Smooth muscle cell of the brain vasculature (primary cell): ENCODE results near the gene UBE2D2.
"Not testable (repeated sequence)": the region's sequence is repeated elsewhere in the genome, so short reads cannot be mapped to it uniquely, and the experiment has no call there.

Source experiments
- DNase-seq: peaks from one replicate; pipeline ENCODE4 v3.0.0-alpha.2; 2012; ENCODE audit warnings: low read depth, low spot score

UBE2D2 gene

DNA sequence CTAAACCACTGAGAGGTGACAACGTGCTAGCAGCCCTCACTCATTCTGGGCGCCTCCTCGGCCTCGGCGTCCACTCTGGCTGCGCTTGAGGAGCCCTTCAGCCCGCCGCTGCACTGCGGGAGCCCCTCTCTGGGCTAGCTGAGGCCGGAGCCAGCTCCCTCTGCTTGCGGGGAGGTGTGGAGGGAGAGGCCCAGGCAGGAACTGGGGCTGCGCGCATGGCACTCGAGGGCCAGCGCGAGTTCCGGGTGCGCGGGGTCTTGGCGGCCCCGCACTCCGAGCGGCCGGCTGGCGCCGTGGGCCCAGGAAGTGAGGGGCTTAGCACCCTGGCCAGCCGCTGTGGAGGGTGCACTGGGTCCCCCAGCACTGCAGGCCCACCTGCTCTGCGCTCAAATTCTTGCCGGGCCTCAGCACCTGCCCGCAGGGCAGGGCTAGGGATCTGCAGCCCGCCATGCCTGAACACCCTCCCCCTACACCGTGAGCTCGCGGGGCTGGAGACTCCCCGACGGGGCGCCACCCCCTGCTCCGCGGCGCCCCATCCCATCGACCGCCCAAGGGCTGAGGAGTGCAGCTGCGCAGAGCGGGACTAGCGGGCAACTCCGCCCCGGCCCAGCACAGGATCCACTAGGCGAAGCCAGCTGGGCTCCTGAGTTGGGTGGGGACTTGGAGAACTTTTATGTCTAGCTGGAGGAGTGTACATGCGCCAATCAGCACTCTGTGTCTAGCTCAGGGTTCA lies 11.8 kb upstream of the UBE2D2 start:
- no peak for DNase-seq

DNA sequence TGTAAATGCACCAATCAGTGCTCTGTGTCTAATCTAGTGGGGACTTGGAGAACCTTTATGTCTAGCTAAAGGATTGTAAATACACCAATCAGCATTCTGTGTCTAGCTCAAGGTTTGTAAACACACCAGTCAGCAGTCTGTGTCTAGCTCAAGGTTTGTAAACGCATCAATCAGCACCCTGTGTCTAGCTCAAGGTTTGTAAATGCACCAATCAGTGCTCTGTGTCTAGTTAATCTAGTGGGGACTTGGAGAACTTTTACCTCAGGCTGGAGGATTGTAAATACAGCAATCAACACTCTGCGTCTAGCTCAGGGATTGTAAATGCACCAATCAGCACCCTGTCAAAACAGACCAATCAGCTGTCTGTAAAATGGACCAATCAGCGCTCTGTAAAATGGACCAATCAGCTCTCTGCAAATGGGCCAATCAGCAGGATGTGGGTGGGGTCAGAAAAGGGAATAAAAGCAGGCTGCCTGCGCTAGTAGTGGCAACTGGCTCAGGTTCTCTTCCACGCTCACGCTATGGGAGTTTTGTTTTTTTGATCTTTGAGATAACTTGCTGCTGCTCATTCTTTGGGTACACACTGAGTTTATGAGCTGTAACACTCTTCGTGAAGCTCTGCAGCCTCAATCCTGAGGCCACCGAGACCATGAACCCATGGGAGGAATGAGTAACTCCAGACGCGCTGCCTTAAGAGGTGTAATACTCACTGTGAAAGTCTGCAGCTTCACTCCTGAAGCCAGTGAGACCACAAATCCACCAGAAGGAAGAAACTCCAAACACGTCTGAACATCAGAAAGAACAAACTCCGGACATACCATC lies 10.9 kb upstream of the UBE2D2 start:
- DNase-seq: not testable (repeated sequence)

DNA sequence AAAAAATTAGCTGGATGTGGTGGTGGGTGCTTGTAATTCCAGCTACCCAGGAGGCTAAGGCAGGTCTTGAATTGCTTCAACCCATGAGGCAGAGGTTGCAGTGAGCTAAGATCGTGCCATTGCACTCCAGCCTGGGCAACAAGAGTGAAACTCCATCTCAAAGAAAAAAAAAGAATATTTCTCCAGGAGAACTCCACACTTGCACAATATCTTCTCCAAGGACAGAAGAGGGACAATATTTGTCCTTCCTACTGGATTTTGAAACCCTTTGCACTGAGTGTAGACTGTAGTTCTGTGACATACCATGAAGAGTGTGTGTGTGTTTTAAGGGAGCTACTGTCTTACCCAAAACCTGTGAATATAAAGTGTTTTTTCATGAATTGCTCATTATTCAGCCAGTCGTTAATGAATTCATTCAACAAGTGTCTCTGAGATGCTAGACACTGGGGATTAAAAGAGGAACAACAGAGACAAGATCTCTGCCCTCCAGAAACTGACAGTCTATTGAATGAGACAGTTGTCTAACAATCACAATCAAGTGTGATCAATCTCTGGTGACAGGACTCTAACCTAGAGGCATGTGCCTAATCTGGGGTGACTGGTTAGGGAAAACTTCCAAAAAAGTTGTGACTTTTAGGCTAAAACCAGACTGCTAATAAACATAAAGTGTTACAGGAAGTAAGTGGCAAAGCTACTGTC lies 9.8 kb upstream of the UBE2D2 start:
- no peak for DNase-seq

DNA sequence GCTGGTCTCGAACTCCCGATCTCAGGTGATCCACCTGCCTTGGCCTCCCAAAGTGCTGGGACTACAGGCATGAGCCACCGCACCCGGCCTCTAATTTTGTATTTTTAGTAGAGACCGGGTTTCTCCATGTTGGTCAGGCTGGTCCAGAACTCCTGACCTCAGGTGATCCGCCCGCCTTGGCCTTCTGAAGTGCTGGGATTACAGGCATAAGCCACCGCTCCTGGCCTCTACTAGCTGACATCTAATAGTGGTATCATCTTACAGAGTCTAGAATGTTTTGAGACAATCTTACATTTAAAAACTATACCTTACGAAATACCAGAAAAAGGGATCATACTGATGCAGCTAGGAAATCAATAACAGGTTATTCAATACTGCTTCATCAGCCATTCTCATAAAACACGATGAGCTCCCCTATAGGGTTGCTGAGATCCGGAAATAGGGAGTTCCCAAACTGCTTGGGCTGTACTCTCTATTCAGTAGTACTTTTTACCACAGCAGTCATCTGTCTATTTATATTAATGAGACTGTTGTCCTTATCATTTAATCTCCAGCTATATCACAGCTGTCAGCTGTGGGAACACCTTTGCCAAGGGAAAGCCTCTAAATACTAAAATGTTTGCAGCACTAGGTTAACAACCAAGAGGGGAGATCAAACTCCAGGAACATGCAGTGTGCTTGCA lies 8.1 kb upstream of the UBE2D2 start:
- no peak for DNase-seq

DNA sequence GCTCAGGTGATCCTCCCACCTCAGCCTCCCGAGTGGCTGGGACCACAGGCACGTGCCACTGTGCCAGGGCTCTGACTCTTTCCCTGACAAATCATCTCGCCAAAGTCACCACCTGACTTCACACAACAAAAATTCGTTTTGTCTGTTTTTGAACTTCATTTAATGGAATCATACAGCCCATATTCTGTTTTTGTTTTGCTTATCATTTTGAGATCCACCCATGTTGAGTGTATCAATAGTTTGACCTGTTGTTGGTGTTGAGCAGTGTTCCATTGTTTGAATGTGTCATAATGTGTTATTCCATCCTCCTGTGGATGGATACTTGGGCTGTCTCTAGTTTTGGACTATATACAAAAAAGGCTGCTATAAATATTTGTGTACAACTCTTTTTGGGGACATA lies 6.9 kb upstream of the UBE2D2 start:
- DNase-seq: no peak

DNA sequence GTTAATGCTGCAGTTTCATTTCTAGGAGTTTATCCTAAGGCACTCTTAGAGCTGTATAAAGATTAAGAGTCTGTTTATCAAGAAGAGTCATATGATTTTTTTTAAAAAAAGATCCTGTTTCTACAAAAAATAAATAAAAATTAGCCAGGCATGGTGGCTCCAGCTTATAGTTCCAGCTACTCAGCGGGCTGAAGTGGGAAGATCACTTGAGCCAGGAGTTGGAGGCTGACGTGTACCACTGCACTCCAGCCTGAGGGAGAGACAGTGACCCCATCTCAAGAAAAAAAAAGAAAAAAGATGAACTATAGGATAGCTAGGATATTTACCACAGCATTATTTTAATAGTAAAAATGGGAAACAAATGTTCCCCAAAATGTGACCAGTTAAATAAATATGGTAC lies 3.3 kb upstream of the UBE2D2 start:
- no peak for DNase-seq

DNA sequence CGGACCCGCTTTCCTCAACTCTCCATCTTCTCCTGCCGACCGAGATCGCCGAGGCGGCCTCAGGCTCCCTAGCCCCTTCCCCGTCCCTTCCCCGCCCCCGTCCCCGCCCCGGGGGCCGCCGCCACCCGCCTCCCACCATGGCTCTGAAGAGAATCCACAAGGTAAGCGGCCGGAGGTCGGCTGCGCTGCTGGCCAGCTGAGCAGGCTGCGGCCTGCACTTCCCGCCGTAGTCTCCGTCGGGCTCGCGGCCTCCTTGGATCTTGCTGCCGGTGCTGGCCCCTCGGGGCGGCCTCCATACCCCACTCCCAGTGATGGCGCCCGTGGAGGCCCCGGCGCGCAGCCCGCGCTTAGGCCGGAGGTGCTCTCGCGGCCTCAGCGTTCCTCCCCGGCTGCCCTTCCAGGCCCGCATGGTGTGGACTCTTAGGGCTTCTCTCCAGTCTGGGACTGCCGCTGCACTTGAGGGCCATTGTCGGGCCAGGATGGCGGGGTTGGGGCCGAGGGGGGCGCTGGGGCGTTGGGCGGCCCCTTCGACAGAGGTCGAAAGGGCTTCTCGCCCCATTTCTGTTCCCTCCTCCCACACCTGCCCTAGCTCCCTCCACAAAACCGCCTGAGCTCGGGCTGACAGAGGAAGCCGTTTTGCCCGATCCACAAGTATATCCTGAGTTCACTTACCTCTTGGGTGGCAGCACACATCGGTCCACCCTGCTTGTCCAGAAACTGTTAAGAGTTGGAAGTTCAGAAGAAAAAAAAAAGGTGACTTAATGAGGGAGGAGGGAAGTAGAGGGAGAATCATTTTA lies 714 bp downstream of the UBE2D2 start:
- no peak for DNase-seq

DNA sequence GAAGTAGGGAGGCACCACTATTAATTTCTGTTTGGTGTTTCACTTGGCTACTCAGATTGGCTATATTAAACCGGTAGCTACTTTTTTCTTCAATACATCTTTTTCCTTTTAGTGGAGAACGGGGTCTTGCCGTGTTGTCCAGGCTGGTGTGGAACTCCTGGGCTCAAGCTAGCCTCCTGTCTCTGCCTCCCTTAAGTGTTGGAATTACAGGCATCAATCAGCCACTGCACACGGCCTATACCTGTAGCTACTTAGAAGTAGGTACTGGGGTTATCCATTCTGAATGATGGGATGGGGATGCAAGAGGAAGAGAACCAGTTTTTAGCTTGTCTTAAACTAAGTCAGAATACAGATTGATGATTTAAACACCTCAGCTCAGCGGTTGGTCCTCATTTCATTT lies 1.7 kb downstream of the UBE2D2 start:
- no peak for DNase-seq

DNA sequence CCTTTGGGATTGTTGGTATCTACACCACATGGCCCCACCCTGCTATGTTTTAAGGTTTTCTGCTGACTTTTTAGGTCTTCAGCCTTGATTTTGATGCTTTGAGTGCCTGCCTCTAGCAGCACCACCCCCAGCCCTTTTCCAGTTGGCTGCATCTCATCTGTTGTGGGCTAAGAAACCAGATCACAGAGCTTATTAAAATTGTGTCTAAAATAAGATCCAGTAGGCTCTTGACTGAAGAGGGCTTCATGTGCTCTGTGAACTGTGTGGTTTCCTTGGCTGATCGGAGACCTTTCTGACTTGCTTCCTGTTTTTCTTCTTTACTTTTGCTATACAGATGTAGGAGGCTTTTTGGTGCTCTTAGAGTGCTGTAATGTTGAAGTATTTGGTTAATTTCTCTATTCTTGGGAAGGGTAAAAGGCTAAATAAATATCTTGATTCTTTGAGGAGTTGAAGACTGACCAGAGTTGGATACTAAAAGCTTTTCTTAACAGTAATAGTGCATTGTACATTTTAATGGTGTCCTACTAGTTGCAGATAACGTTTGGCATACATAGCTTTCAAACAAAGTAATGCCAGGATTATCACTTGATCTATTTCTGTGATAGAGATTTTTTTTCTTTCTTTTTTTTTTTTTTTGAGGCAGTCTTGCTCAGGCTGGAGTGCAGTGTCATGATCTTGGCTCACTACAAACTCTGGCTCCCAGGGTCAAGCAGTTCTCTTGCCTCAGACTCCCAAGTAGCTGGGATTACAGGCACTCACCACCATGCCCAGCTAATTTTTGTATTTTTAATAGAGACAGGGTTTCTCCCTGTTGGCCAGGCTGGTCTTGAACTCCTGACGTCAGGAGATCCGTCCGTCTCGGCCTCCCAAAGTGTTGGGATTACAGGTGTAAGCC lies 4.5 kb downstream of the UBE2D2 start:
- DNase-seq: no peak

DNA sequence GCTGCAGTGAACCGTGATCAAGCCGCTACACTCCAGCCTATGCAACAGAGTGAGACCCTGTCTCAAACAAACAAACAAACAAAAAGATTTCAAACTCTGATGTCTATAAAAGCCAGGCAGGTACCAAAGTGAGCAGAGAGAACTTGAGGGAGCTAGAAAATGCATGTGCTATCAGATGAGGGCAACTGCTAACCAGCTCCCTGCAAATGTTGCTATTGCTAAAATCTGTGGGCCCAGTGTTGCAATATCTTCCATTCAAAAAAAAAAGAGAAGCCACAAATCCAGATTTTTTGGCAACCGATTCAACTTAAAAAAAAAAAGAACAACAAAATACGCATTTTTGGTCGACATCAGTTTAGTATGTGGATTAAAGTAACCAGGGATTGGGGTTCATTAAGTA lies 5.5 kb downstream of the UBE2D2 start:
- DNase-seq: no peak

DNA sequence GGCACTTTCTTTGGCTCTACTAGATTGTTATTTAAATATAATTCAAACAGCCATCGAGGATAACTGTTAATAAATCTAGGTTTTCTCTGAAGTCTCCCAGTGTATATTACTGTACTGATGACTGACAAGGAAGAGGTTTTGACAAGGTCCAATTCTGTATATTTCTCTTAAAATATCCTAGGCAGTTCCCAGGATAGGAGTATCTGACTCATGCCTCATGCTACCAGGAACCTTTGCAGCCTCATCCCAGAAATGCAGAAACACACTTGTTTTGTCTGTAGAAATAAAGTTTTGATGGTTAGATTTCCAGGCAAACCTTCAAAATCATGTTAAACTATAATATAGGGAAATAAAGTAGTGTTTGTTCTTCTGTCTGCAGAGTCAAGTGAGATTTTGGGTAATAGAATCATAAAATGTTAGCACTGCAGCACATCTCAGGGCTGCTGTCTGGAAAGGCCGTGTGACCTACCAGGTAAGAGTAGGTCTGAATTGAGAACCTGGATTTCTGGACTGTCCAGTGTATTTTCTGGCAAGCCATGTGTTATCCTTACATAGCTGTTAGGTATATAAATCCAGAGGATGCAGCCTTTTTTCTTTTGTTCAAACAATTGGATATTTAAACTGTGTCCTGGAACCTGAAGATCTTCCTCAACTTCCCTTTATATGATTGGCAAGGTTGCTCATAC lies 8.3 kb downstream of the UBE2D2 start:
- no peak for DNase-seq

DNA sequence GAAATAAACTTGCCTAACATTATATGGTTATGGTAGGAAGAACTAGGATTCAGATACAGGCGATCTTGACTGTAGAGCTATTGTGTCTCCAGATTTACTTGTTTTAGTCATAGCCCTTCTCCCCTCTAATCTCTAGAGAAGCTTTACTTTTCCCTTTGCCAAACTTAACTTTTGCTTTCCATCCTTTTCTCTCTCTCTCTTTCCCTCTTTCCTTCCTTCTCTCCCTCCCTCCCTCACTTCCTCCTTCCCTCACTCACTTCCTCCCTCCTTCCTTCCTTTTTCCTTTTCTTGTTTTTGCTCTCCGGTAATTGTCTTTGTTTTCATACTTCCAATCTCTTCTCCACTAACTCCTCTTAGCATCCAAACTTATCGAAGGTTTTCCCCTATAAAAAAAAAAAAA lies 10.4 kb downstream of the UBE2D2 start:
- no peak for DNase-seq

DNA sequence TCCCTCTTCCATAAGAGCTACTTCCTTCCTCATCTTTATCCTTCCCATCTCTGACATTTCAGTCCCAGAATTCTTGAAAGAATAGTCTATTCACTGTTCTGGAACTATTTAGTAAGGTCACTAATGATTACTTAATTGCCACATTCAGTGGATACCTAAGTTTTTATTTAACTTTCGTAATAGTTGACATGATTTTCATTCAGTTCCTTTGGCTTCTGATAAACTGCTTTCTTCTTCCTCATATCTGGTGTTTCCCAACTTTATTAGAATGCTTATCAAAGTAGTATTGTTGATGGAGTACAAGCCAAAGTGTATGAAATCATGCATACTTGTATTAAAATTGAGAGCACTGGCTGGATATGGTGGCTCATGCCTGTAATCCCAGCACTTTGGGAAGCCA lies 10.8 kb downstream of the UBE2D2 start:
- no peak for DNase-seq

DNA sequence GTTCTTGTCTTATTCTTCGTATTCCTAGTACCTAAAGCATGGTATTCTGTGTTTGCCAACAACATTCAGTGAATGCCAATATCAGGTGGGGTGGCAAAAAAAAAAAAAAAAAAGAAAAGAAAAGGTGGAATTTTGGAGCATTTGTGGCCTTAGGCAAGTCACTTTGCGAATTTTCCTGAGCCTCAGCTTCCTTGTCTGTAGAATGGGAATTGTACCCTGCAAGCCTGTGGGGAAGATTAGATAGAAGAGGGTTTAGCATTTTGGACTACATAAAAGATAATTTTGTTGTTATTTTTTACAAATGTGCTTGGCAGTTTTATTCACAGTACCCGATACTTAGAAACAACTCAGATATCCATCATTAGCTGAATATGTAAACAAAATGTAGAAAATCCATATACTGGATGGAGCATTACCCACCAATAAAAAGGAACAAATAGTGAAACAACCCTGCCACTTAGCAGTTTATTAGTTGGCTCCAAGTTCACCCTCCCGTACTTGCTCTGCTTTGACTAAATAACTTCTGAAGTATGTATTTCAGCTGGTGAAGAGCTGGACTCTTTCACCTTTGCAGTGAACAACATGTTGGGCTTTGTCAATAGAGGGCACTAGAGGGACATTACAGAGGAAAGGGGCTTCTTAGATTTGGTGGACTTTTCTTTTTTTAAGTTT lies 13.6 kb downstream of the UBE2D2 start:
- no peak for DNase-seq

DNA sequence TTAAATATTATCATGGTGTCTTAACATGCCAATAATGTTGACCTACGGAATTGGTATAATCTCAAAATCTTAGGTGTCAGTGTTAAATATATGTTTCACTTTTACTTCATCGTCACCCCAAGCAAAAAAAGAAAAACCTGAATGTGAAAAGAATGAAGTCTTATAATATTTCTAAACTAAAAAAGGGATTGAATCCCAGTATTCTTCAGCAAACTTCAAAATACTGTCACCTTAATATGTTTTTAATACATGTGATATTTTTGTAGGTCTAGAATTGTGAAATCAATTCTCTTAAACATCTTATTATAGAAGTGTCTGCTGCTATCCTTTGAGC lies 14.1 kb downstream of the UBE2D2 start:
- no peak for DNase-seq

DNA sequence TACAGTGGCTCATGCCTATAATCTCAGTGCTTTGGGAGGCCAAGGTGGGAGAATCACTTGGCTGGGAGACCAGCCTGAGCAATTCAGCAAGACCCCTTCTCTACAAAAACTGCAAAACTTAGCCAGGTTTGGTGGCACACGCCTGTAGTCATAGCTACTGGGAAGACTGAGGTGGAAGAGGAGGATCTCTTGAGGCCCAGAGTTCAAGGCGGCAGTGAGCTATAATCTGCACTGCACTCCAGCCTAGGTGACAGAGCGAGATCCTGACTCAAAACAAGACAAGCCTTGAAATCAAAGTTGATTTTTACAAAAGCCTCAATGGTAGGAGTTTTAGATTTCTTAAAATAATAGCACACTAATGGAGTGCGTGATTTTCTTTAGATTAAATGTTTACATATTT lies 14.6 kb downstream of the UBE2D2 start:
- no peak for DNase-seq

DNA sequence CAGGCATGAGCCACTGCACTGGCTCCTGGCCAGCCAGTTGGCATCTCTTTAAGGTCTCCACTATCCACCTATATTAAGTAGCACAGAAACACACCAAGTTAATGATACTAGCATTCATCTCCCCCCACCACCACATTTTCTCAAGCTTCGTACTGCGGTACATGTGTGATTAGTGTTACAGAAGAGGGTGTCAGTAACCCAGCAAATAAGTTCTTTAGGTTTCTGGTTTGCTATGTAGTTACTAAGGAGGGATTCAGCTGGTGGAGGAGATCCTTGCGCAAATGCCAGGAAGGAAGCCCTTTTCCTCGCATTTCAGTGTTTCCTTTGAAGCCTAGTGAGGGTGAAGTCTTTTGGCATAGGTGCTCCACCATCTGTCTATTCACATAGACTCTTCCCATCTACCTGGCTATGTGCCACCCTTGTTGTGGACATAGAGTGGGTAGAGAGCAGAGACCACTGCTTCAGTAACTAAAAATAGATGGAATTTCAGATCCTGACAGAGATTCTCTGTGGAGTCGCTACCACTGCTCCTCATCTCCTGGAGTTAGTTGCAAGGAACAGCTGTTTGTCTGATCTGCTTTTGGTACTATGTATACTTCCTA lies 16.7 kb downstream of the UBE2D2 start:
- no peak for DNase-seq

DNA sequence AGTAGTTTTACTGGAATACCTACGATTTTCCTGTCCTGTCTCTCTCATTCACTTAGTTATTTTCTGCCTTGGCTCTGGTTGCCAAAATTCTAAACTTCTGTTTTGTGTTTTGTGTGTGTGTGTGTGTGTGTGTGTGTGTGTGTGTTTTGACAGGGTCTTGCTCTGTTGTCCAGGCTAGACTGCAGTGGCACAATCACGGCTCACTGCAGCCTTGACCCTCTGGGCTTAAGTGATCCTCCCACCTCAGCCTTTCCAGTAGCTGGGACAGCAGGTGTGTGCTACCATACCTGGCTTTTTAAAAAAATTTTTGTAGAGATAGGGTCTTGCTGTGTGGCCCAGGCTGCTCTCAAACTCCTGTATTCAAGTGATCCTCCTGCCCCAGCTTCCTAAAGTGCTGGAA lies 17.2 kb downstream of the UBE2D2 start:
- DNase-seq: no peak

DNA sequence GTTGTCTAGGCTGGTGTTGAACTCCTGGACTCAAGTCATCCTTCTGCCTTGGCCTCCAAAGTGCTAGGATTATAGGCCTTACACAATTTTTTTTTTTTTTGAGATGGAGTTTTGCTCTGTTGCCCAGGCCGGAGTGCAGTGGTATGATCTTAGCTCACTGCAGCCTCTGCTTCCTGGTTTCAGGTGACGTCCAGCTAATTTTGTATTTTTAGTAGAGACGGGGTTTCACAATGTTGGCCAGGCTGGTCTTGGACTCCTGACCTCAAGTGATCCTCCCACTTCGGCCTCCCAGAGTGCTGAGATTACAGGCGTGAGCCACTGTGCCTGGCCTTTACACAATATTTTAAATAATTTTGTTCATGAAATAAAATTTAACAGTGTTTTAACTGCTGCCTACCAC lies 21.0 kb downstream of the UBE2D2 start:
- DNase-seq: not testable (repeated sequence)
